Upper lobe of right lung (tissue), 1 donor: ENCODE data around the gene ZNF469. TPM values are rescaled to one million over a fixed set of nuclear protein-coding genes. Genes with fewer than 3 reads are reported as not detected.

ENCODE experiments used
- ATAC-seq: fragments of 200-7000 bp; cut with Tn5 transposase; one replicate; pipeline ENCODE4 v1.9.1; 2020; ENCODE audit warnings: mild to moderate bottlenecking, moderate library complexity
- DNase-seq: peaks from one replicate; pipeline ENCODE4 v3.0.0-alpha.2; 2020
- H3K27ac ChIP-seq: fragments of 200-600 bp; one replicate; pipeline ENCODE4 v1.8.0; 2022
- H3K27me3 ChIP-seq: fragments of 200-600 bp; one replicate; pipeline ENCODE4 v1.8.0; 2022; ENCODE audit warnings: mild to moderate bottlenecking
- H3K36me3 ChIP-seq: fragments of 200-600 bp; one replicate; pipeline ENCODE4 v1.8.0; 2022
- H3K4me1 ChIP-seq: fragments of 200-600 bp; one replicate; pipeline ENCODE4 v1.8.0; 2022
- H3K4me3 ChIP-seq: fragments of 200-600 bp; one replicate; pipeline ENCODE4 v1.8.0; 2022; ENCODE audit warnings: mild to moderate bottlenecking
- H3K9me3 ChIP-seq: fragments of 200-600 bp; one replicate; pipeline ENCODE4 v1.8.0; 2022
- intact Hi-C: fragments of 100-400 bp; cut with DNase I; formaldehyde crosslinking; loops from one replicate; pipeline ENCODE4 v1.11.0; 2022
- total RNA-seq: library from RNA; stranded (reverse); fragmentation: NEBNext Ultra II Directional; extraction: Animal tissue kit (Norgen Biotek cat#: 25700); gene quantifications from one replicate; pipeline ENCODE4 v1.2.1, GENCODE V29; 2021
- TF ChIP-seq, protein P1 (sequence below): fragments of 200-600 bp; IDR thresholded peaks from one replicate; pipeline ENCODE4 v1.8.0; 2022; ENCODE audit warnings: antibody characterized with exemption
- donor health status: DM: no; HTN: yes; CAD: no; lungs with severe emphysema.

Gene ZNF469
- total RNA-seq, 1 donor from 2014 or later, result 2.1 TPM

DNA sequence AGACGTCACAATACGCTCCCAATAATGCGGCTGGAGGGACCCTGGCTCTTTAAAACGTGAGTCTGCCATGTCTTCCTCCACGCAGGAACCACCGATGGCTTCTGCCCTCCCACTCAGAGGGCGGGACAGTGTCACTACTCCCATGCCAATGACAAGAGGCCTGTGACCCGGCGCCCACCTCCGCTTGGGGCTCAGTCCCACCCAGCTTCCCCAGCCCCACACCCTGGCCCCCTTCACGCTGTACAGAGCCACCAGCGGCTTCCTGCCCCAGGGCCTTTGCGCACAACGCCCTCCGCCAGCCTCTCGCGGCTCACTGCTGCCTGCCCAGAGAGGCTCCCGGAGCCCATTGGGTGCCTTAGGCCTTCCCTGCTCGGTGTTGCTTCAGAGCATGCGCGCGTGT, 29.5 kb upstream of the ZNF469 start:
- Histone ChIP-seq H3K36me3 (no peaks in the 10 kb centered on the region), H3K4me3 (no peak overlapping the region), H3K9me3 (no peaks in the 10 kb centered on the region), H3K4me1 (no peaks in the 10 kb centered on the region), H3K27me3 (no peaks in the 10 kb centered on the region), H3K27ac (no peak overlapping the region)
- ATAC-seq (no peak), DNase-seq (no peak)
- intact Hi-C loops, result no loop called here
- TF ChIP-seq, protein P1, sequence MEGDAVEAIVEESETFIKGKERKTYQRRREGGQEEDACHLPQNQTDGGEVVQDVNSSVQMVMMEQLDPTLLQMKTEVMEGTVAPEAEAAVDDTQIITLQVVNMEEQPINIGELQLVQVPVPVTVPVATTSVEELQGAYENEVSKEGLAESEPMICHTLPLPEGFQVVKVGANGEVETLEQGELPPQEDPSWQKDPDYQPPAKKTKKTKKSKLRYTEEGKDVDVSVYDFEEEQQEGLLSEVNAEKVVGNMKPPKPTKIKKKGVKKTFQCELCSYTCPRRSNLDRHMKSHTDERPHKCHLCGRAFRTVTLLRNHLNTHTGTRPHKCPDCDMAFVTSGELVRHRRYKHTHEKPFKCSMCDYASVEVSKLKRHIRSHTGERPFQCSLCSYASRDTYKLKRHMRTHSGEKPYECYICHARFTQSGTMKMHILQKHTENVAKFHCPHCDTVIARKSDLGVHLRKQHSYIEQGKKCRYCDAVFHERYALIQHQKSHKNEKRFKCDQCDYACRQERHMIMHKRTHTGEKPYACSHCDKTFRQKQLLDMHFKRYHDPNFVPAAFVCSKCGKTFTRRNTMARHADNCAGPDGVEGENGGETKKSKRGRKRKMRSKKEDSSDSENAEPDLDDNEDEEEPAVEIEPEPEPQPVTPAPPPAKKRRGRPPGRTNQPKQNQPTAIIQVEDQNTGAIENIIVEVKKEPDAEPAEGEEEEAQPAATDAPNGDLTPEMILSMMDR, result no peak

DNA sequence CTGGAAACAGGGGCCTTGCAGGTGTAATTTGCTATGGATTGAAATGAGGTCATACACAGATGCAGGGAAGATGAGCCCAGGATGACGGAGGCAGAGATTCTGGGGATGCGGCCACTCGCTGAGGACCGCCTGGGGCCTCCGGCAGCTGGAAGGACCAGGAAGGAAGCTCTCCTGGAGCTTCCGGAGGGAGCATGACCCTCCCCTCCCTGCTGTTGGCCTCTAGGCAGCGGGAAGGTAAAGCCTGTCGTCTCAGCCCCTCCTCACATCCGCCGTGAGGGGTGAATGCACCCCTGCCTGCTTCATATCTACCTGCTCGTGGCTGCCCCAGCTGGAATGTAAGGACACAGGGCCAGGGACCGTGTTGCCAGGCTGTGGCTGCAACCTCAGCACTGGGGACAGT, 29.1 kb upstream of the ZNF469 start:
- no peaks in the 10 kb centered on the region for H3K4me1 ChIP-seq
- no peaks in the 10 kb centered on the region for H3K27me3 ChIP-seq
- H3K4me3 ChIP-seq, result no peak overlapping the region
- no peaks in the 10 kb centered on the region for H3K9me3 ChIP-seq
- no peak for ATAC-seq
- intact Hi-C loops, result no loop called here
- DNase-seq, result no peak
- no peaks in the 10 kb centered on the region for H3K36me3 ChIP-seq
- TF ChIP-seq, protein P1, result no peak
- no peak overlapping the region for H3K27ac ChIP-seq

DNA sequence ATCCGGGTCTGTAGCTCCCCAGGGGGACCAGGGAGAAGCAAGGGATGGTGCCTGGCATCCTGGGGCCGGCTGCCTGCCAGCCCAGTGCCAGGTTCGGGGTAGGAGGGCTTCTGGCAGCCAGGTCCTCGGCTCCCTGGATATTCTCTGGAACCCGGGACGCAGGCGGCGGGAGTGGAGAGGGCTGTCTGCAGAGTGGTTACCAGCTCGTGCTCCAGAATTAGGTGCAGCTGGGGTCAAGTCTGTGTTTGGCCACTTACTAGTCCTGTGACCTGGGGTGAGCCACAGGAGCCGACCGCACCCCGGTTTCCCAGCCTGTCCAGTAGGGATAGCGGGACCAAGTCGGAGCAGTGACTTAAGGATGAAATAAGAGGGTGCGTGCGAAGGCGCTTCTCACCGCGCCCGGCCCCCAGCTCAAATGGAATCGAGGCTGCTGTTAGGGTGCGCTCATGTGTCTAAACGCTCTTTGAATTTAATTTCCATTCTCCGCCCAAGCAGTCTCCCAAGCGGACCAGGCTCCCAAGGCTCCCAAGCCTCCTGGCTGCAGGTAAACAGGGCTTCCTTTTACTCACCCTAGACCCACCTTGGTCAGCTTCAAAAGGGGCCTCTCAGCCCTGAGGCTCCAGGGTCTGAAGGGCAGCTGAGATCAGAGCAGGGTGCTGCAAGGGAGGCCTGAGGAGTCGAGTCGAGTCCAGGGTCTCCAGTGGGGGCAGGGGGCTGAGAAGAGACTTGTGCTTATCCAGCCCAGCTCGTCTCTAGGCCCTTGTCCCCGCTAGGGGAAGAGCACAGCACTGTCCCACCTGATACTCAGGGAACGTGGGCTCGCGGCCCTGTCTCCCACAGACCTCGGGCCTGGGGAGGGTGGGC, 28.3 kb upstream of the ZNF469 start:
- no peaks in the 10 kb centered on the region for H3K27me3 ChIP-seq
- no peak overlapping the region for H3K27ac ChIP-seq
- no peaks in the 10 kb centered on the region for H3K4me1 ChIP-seq
- DNase-seq (no peak), ATAC-seq (no peak)
- no peak overlapping the region for H3K4me3 ChIP-seq
- H3K9me3 ChIP-seq, result no peaks in the 10 kb centered on the region
- H3K36me3 ChIP-seq, result no peaks in the 10 kb centered on the region
- TF ChIP-seq, protein P1, result no peak
- intact Hi-C loops, result no loop called here

DNA sequence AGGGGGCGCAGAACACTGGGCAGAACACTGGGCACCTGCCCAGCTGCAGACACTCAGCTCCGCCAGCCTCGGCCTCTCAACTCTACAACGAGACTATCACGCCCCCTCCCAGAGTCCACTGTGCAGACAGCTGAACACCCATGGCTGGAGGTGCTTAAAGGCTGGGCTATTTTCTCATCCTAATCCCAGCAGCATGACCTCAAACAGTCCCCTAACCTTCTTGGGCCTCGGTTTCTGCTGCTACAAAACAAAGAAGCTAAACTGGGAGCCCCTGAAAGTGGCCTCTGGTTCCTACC, 27.7 kb upstream of the ZNF469 start:
- no peaks in the 10 kb centered on the region for H3K9me3 ChIP-seq
- ATAC-seq (no peak), DNase-seq (peak; percentile 38)
- TF ChIP-seq, protein P1, result no peak
- no peaks in the 10 kb centered on the region for H3K4me1 ChIP-seq
- no peaks in the 10 kb centered on the region for H3K36me3 ChIP-seq
- no peaks in the 10 kb centered on the region for H3K27me3 ChIP-seq
- H3K27ac ChIP-seq, result no peak overlapping the region
- H3K4me3 ChIP-seq, result no peak overlapping the region
- intact Hi-C loops, result no loop called here

DNA sequence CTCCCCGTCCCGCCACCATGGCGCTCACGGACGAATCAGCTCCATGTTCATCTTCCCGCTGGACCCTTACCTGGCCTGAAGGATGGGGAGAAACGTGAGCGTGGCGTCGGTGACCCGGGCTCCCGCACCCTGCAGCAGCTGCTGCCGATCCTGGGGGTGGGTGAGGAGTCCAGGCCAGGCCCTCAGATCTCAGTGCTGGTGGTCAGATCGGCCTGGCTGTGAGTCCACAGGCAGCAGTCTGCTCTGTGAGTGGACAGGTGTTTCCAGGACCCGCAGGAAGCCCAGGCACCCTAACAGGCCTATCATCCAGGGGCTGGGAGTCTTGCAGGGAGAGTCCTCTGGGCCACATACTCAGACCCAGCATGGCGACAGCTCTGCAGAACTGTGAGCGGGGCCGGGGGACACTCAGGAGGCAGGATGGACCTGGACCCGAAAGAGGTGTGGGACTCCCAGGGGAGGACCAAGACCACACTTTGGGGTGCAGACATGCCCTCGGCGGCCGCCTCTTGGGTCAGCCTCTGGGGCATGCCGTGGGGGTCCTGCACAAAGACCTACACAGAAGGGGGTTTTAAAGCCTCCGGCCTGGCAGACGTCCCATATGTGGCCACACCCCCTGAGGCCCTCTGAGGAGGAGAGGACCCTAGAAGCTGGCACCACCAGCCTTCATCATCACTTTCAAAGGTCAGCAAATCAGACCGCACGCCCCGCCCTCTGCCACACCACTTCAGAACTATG, 27.2 kb upstream of the ZNF469 start:
- ATAC-seq (no peak), DNase-seq (peak; percentile 56)
- TF ChIP-seq, protein P1, result no peak
- Histone ChIP-seq H3K27me3 (no peaks in the 10 kb centered on the region), H3K4me1 (no peaks in the 10 kb centered on the region), H3K27ac (no peak overlapping the region), H3K36me3 (no peaks in the 10 kb centered on the region), H3K4me3 (no peak overlapping the region), H3K9me3 (no peaks in the 10 kb centered on the region)
- intact Hi-C loops, result no loop called here
